ENCODE measurements around the gene XYLT1.

DNA sequence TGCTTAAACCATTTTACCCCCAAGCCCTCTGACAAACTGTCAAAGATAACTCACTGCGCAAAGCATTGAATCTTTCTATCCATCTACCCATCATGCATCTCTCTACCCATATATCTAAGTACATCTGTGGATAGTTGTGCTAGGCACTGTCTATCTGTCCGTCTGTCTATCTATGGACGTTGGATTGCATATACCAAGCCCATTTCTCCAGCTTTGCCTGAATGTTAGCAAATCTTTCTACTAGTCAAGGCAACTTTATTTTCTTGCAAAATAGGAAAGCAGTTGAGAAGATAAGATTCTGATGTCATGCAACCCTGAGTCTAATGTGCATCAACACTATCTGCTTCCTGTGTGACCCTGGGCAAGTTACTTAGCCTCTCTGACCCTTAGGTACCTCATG lies 117.2 kb downstream of the XYLT1 start:
- TF ChIP-seq, protein P1, sequence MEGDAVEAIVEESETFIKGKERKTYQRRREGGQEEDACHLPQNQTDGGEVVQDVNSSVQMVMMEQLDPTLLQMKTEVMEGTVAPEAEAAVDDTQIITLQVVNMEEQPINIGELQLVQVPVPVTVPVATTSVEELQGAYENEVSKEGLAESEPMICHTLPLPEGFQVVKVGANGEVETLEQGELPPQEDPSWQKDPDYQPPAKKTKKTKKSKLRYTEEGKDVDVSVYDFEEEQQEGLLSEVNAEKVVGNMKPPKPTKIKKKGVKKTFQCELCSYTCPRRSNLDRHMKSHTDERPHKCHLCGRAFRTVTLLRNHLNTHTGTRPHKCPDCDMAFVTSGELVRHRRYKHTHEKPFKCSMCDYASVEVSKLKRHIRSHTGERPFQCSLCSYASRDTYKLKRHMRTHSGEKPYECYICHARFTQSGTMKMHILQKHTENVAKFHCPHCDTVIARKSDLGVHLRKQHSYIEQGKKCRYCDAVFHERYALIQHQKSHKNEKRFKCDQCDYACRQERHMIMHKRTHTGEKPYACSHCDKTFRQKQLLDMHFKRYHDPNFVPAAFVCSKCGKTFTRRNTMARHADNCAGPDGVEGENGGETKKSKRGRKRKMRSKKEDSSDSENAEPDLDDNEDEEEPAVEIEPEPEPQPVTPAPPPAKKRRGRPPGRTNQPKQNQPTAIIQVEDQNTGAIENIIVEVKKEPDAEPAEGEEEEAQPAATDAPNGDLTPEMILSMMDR (IDR thresholded peaks at IDR 0.05), result no peak
- no peak for TF ChIP-seq POLR2A (IDR thresholded peaks at IDR 0.05)
- no peak for TF ChIP-seq POLR2AphosphoS5 (IDR thresholded peaks at IDR 0.05)
